GM19351 (cell line): ENCODE results near the gene PDZK1.
A peak's percentile ranks its signal among the peaks of the same experiment; 100 is the strongest.
"Not testable (repeated sequence)": the region's sequence is repeated elsewhere in the genome, so short reads cannot be mapped to it uniquely, and the experiment has no call there.

Source experiments
- ATAC-seq: cut with Tn5 transposase; IDR thresholded peaks from one replicate; pipeline ENCODE4 v1.9.1; 2021; ENCODE audit warnings: mild to moderate bottlenecking, moderate library complexity; ENCODE audit not compliant: unreplicated experiment

PDZK1 gene

GRCh38 chr1:145707183-145707867, at the start of gene PDZK1:
Gene PDZK1 (minus strand): TSS chr1:145707368. CDS start chr1:145688021, 19,347 bp downstream.
- ATAC-seq: no peak

- no peak for ATAC-seq
Measured at GRCh38 chr1:145751491-145752037, 44.4 kb upstream of the PDZK1 start.

- no peak for ATAC-seq
Measured at GRCh38 chr1:145750426-145750825, 43.3 kb upstream of the PDZK1 start.

GRCh38 chr1:145747398-145748247, 40.5 kb upstream of the PDZK1 start:
- ATAC-seq: no peak

GRCh38 chr1:145740269-145740668, 33.1 kb upstream of the PDZK1 start:
- no peak for ATAC-seq

- ATAC-seq: no peak
Measured at GRCh38 chr1:145736191-145736590, 29.0 kb upstream of the PDZK1 start.

- no peak for ATAC-seq
Measured at GRCh38 chr1:145730900-145731299, 23.7 kb upstream of the PDZK1 start.

GRCh38 chr1:145730467-145730866, 23.3 kb upstream of the PDZK1 start:
- no peak for ATAC-seq

GRCh38 chr1:145729666-145730436, 22.7 kb upstream of the PDZK1 start:
- ATAC-seq: no peak

- ATAC-seq: no peak
Measured at GRCh38 chr1:145729196-145729595, 22.0 kb upstream of the PDZK1 start.

- not testable (repeated sequence) for ATAC-seq
Measured at GRCh38 chr1:145726193-145726592, 19.0 kb upstream of the PDZK1 start.

GRCh38 chr1:145720878-145721671, 13.9 kb upstream of the PDZK1 start:
- ATAC-seq: peak; percentile 71

- ATAC-seq: no peak
Measured at GRCh38 chr1:145720556-145720877, 13.3 kb upstream of the PDZK1 start.

GRCh38 chr1:145719230-145720079, 12.3 kb upstream of the PDZK1 start, which contains the start of gene CD160:
Gene CD160 (plus strand): TSS chr1:145719499. CDS start chr1:145728328, 8,829 bp downstream.
- peak; percentile 61 for ATAC-seq

- not testable (repeated sequence) for ATAC-seq
Measured at GRCh38 chr1:145718465-145718864, 11.3 kb upstream of the PDZK1 start.

GRCh38 chr1:145717833-145718232, 10.7 kb upstream of the PDZK1 start:
- no peak for ATAC-seq

- ATAC-seq: no peak
Measured at GRCh38 chr1:145716641-145717345, 9.6 kb upstream of the PDZK1 start.

GRCh38 chr1:145714524-145715111, 7.5 kb upstream of the PDZK1 start:
- ATAC-seq: no peak
